Nephron (organoid): ENCODE data around the gene ICA1.

Experiments used
- H3K27ac Mint-ChIP-seq, 3 experiments: 2 replicates each; pipeline ENCODE4 v1.8.0; 2020; ENCODE audit warnings: mixed read lengths in 3 of 3, mild to moderate bottlenecking in 2 of 3, moderate library complexity in 1 of 3
- H3K27me3 Mint-ChIP-seq: 2 replicates; pipeline ENCODE4 v1.8.0; 2021; ENCODE audit warnings: low read depth, mild to moderate bottlenecking, moderate library complexity, mixed read lengths
- H3K36me3 Mint-ChIP-seq: 2 replicates; pipeline ENCODE4 v1.8.0; 2020; ENCODE audit warnings: low read depth, mixed read lengths
- H3K4me1 Mint-ChIP-seq: 2 replicates; pipeline ENCODE4 v1.8.0; 2020; ENCODE audit warnings: mixed read lengths
- H3K4me3 Mint-ChIP-seq, 3 experiments: 2 replicates each; pipeline ENCODE4 v1.8.0; 2020; ENCODE audit warnings: mild to moderate bottlenecking in 3 of 3, mixed read lengths in 3 of 3, moderate library complexity in 2 of 3
- H3K9me3 Mint-ChIP-seq: 2 replicates; pipeline ENCODE4 v1.8.0; 2020; ENCODE audit warnings: mixed read lengths
- CTCF ChIP-seq, 3 experiments: fragments of 200-600 bp; sonication (generic); IDR thresholded peaks; one replicate each; pipeline ENCODE4 v1.5.0; 2021; ENCODE audit warnings: antibody characterized with exemption in 3 of 3; ENCODE audit not compliant: unreplicated experiment in 3 of 3

Gene ICA1

GRCh38 chr7:8285155-8285554 lies 23.2 kb upstream of the ICA1 start:
- no peaks in the 10 kb centered on the region for H3K36me3 Mint-ChIP-seq
- H3K27me3 Mint-ChIP-seq = no peaks in the 10 kb centered on the region
- no peak overlapping the region for H3K4me3 Mint-ChIP-seq
- no peak for TF ChIP-seq CTCF (IDR thresholded peaks at IDR 0.05; ENCODE audit: unreplicated experiment in 3 of 3)
- no peaks in the 10 kb centered on the region for H3K9me3 Mint-ChIP-seq
- no peak overlapping the region for H3K27ac Mint-ChIP-seq
- no peaks in the 10 kb centered on the region for H3K4me1 Mint-ChIP-seq

GRCh38 chr7:8284606-8285005 lies 22.6 kb upstream of the ICA1 start:
- Mint-ChIP-seq H3K27ac (no peak overlapping the region), H3K36me3 (no peaks in the 10 kb centered on the region), H3K27me3 (no peaks in the 10 kb centered on the region), H3K9me3 (no peaks in the 10 kb centered on the region), H3K4me3 (no peak overlapping the region), H3K4me1 (no peaks in the 10 kb centered on the region)
- TF ChIP-seq CTCF (IDR thresholded peaks at IDR 0.05; ENCODE audit: unreplicated experiment in 3 of 3) = no peak

- Mint-ChIP-seq H3K4me3 (no peak overlapping the region), H3K36me3 (no peaks in the 10 kb centered on the region), H3K9me3 (no peaks in the 10 kb centered on the region), H3K27ac (no peak overlapping the region), H3K4me1 (no peaks in the 10 kb centered on the region), H3K27me3 (no peaks in the 10 kb centered on the region)
- TF ChIP-seq CTCF (IDR thresholded peaks at IDR 0.05; ENCODE audit: unreplicated experiment in 3 of 3) = no peak
Measured at GRCh38 chr7:8283968-8284367, 22.0 kb upstream of the ICA1 start.

- no peaks in the 10 kb centered on the region for H3K4me1 Mint-ChIP-seq
- no peaks in the 10 kb centered on the region for H3K9me3 Mint-ChIP-seq
- no peak overlapping the region for H3K27ac Mint-ChIP-seq
- H3K36me3 Mint-ChIP-seq = no peaks in the 10 kb centered on the region
- TF ChIP-seq CTCF (IDR thresholded peaks at IDR 0.05; ENCODE audit: unreplicated experiment in 3 of 3) = no peak
- H3K4me3 Mint-ChIP-seq = no peak overlapping the region
- H3K27me3 Mint-ChIP-seq = no peaks in the 10 kb centered on the region
Measured at GRCh38 chr7:8282871-8283270, 20.9 kb upstream of the ICA1 start.

- no peak for TF ChIP-seq CTCF (IDR thresholded peaks at IDR 0.05; ENCODE audit: unreplicated experiment in 3 of 3)
- Mint-ChIP-seq H3K36me3 (no peaks in the 10 kb centered on the region), H3K9me3 (no peaks in the 10 kb centered on the region), H3K27me3 (no peaks in the 10 kb centered on the region), H3K4me3 (no peak overlapping the region), H3K27ac (no peak overlapping the region), H3K4me1 (no peaks in the 10 kb centered on the region)
Measured at GRCh38 chr7:8282162-8282561, 20.2 kb upstream of the ICA1 start.

GRCh38 chr7:8278183-8278582 lies 16.2 kb upstream of the ICA1 start:
- Mint-ChIP-seq H3K27me3 (peaks cover 3% of the 10 kb centered on the region), H3K27ac (no peak overlapping the region), H3K9me3 (no peaks in the 10 kb centered on the region), H3K4me3 (no peak overlapping the region), H3K4me1 (no peaks in the 10 kb centered on the region), H3K36me3 (no peaks in the 10 kb centered on the region)
- no peak for TF ChIP-seq CTCF (IDR thresholded peaks at IDR 0.05; ENCODE audit: unreplicated experiment in 3 of 3)
